Islet of Langerhans (tissue), 1 donor: ENCODE results near the gene NCOA7.

Experiments
- FAIRE-seq: peaks from one replicate; lab custom pipeline; 2011; peaks lifted over from hg19 to GRCh38; lab: Jason Lieb, UNC

The NCOA7 gene

DNA sequence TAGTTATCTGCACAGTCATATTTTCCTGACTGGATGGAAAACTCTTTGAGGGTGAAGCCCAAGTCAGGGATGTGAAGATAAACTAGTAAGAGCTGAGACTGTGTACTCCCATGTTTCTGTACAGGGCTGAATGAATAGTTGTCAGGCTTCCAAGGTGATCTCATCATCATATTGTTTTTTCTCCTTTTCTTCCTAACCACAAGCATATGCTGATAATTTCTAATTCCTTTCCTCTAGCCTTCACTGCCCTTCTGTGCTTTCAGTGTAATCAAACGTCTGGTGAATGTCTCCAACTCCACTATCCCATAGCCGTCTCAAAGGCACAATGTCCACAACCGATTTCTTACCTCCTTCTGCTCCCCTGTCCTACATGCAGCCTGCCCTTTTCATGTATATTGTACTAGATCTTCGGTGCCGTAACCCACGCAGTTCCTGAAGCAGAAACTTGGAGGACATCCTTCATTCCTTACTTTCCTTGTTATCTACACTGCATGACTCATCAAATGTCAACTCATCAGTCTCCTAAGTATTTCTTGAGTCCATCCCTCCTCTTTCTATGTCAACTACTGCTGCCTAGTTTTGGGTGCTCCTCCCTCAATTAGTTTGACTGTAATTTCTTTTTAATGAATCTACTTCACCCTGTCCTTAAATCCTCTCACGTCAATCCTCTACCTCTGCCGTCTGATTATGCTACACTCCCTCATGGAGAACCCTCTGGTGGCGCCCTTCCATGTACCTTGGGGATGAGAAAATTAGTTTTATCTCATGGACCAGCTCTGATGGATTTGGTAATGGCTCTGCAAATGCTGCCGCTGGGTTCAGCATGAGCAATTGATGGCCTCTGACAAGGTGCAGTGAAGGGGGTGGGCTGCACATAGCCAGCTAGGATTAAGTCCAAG lies 21.9 kb downstream of the NCOA7 start:
- FAIRE-seq, result no peak

GRCh38 chr6:125814481-125814880 lies 23.7 kb downstream of the NCOA7 start:
- no peak for FAIRE-seq

- FAIRE-seq, result peak; percentile 62
These were observed 24.5 kb downstream of the NCOA7 start for GRCh38 chr6:125815080-125815910.

- no peak for FAIRE-seq
These were observed 26.1 kb downstream of the NCOA7 start for GRCh38 chr6:125816828-125817280.

GRCh38 chr6:125818225-125818657 lies 27.5 kb downstream of the NCOA7 start:
- FAIRE-seq, result no peak

GRCh38 chr6:125818772-125819260 lies 28.1 kb downstream of the NCOA7 start:
- FAIRE-seq, result peak; percentile 82

GRCh38 chr6:125819535-125820326 lies 29.0 kb downstream of the NCOA7 start:
- FAIRE-seq, result no peak

DNA sequence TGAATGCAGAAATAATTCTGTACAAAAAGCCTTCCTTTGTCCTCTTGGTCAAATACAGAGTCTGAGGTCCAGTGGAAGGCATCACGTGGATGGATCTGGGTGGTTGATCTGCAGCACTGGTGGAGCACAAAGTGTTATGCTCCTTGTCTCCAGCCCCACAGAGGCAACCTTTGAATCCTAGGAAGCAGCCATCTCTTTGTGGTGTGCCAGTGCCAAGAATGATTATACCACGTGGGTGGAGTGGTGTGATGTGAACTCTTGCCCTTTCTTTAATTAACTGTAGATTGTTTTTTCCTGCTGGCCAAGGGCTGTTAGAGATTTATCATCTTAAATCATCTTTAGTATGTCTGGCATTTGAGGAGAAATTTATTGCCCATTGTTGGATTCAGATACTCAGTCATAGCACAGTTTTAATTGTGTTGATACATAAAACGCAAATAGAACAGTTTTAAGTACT lies 31.1 kb downstream of the NCOA7 start:
- no peak for FAIRE-seq

DNA sequence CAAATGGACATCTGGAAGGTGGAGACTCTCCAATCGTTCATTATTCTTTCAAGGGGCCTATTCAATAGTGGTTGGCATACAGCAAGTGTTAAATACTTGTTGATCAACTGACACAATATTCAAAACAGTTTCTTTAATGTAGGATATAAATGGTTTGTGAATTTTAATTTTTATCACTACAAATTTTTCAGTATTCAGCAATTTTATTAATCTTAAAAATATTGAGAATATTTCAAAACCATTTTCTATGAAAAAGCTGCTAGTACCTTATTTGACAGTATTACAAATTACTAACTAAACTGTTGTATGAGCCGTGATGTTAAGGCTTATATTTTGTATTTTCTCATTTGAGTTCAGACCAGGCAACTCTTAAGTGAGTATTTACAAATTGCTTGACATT lies 32.4 kb downstream of the NCOA7 start:
- peak; percentile 84 for FAIRE-seq

GRCh38 chr6:125824946-125825771 lies 34.4 kb downstream of the NCOA7 start:
- peak; percentile 30 for FAIRE-seq

DNA sequence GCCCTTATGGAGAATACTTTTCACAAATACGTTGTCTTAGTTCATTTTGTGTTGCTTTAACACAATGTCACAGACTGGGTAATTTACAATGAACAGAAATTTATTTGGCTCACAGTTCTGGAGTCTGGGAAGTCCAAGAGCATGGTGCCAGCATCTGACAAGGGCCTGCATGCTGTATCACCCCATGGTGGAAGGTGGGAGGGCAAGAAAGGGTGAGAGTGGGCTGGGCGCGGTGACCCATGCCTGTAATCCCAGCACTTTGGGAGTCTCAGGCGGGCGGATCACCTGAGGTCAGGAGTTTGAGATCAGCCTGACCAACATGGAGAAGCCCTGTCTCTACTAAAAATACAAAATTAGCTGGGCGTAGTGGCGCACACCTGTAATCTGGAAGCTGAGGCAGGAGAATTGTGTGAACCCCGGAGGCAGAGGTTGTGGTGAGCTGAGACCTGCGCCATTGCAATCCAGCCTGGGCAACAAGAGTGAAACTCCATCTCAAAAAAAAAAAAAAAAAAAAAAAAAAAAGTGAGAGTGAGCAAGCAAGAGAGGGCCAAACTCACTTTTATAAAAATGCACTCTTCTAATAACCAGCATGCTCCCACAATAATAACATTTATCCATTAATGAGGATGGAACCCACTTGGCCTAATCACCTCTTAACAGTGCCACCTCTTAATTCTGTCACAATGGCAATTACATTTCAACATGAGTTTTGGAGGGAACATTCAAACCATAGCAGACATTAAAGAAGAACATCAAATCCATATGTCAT lies 36.1 kb downstream of the NCOA7 start:
- no peak for FAIRE-seq

DNA sequence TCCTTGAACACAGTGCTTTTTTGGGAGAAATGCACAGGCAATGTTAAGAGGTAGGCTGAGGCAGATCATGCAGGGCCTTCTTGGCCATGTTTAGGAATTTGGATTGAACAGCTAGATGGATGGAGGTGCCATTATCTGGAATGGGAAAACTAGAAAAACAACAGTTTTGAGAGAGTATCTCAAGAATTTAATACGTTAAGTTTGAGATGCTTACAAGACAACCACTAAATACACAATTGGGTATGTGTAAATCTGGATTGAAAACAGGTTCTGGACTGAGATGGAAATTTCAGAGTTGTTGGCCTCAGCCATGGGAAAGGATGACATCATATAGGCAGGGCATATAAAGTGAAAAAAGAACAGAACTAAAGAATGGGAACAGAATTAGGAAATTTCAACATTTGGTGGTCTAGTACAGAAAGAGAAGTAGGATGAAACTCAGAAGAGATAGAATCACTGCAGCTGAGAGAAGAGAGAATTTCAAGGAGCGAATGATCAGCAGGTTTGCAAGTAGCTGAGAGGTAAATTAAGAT lies 37.1 kb downstream of the NCOA7 start:
- FAIRE-seq, result no peak

GRCh38 chr6:125828476-125829039 lies 37.8 kb downstream of the NCOA7 start:
- no peak for FAIRE-seq

DNA sequence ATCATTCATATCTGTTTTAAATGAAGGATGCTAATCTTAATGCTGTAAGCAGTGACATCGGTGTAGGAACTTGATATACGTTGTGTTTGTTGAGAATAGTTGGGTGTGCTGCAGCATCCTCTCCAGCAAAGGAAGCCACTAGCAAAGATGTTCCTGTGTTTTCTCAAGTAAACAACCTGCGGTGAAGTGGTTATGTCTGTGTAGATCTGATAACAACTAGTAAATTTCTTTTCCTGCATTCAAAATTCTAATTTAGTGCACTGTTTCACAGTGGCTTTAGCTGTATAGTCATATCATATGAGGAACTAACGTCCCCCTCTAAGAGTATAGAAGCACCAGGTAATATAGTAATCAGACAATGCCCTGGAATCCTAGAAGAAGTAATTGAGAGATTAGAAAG lies 38.7 kb downstream of the NCOA7 start:
- no peak for FAIRE-seq

- no peak for FAIRE-seq
These were observed 40.9 kb downstream of the NCOA7 start for GRCh38 chr6:125831659-125832058.

GRCh38 chr6:125832391-125833117 lies 41.8 kb downstream of the NCOA7 start:
- no peak for FAIRE-seq

- FAIRE-seq, result no peak
These were observed 43.6 kb downstream of the NCOA7 start for GRCh38 chr6:125834348-125834747.

DNA sequence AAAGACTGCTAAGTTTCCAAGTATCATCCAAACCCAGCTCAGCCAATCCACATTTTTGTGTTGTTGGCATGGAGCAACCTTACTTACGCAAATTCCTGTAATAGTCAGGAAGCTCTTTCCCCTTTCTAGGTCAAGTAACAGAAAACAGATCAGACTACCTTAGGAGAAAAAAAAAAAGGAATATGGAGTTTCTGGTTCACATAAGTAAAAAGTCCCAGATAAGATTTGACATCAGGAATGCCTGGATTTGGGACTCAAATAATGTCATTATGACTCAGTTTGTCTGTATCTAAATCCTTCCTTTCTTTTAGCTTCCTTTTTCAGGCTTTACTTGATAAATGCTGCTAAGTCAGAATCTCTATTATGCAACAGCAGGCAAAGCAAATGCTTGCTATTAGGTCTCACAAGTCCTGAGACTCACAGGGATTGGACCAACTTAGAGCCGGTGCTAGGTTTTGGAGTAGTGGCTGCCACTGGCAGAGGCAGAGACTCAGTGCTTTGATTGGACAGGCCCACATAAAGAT lies 44.5 kb downstream of the NCOA7 start:
- no peak for FAIRE-seq

DNA sequence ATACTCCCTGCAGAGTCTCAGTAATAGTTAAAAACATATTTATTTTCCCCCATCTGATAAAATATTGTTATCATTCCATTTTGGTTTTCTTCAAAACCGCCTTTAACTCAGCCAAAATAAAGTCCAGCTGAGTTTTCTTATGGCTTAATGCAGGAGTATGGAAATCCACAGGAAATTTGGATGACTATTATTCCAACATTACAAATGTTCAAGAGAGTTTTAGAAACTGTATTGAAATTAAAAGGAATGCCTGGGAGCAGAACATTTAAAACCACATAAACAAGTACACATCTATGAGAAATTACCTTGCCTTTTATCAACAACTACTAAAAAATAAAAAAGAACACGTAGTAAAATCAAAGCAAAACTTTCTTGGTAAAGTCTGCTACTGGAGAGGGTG lies 45.7 kb downstream of the NCOA7 start:
- FAIRE-seq, result no peak
